Measurements from ENCODE around the gene TANC1.
A peak's percentile ranks its signal among the peaks of the same experiment; 100 is the strongest.

Gene TANC1

DNA sequence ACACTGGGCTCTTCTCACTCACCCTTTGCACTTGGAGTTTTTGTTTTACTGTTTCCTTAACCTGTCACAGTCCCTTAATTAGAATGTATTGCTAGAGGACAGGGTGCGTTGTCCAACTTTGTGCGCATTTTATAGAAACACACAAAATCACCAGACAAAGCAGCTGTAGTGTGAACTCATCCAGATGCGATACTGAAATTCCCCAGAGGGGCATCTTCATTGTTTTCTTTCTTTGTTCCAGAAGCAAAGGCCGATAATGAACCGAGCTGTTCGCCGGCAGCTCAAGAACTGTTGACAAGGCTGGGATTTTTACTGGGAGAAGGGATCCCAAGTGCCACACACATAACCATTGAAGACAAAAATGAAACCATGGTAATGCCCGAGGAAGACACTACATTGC is 180.5 kb downstream of the TANC1 start:
- Histone ChIP-seq H3K14ac (ENCODE audit: low read length) (no peak overlapping the region), H3K4me3 (ENCODE audit: low read length in 2 of 2) (no peak overlapping the region), H3K4ac (ENCODE audit: low read length) (no peak overlapping the region), H2AK5ac (ENCODE audit: low read depth, low read length) (no peak overlapping the region), H4K91ac (ENCODE audit: low read depth, low read length, poor library complexity) (no peak overlapping the region), H3K18ac (ENCODE audit: low read length) (no peak overlapping the region), H3K9me3 (replicated peaks in 1 of 2; ENCODE audit: control insufficient read depth in 2 of 2, insufficient read depth in 1 of 2, low read depth in 1 of 2, low read length in 2 of 2) (peaks cover 0 to 14% of the 10 kb centered on the region in 2 donors), H2BK12ac (ENCODE audit: low read length) (no peak overlapping the region), H3K27ac (replicated peaks; ENCODE audit: low read length) (no peak overlapping the region), H3K79me1 (ENCODE audit: low read depth, low read length) (no peaks in the 10 kb centered on the region), H3K23ac (ENCODE audit: low read depth, low read length, poor library complexity) (no peak overlapping the region), H4K8ac (ENCODE audit: low read depth, low read length) (no peak overlapping the region), H2BK15ac (ENCODE audit: low read length) (no peak overlapping the region), H3K27me3 (ENCODE audit: control insufficient read depth in 3 of 3, insufficient read depth in 3 of 3, low read depth in 1 of 3, low read length in 3 of 3) (no peaks in the 10 kb centered on the region), H3K4me2 (ENCODE audit: insufficient read depth, low read length, poor library complexity, severe bottlenecking) (no peak overlapping the region), H2BK120ac (ENCODE audit: low read depth, low read length) (no peak overlapping the region), H2AFZ (ENCODE audit: low read length) (no peak overlapping the region), H3K9ac (ENCODE audit: low read depth, low read length, poor library complexity) (no peak overlapping the region), H3K4me1 (ENCODE audit: control insufficient read depth in 2 of 2, insufficient read depth in 1 of 2, low read depth in 1 of 2, low read length in 2 of 2) (peaks cover 19% of the 10 kb centered on the region in 2 donors), H3K36me3 (replicated peaks in 1 of 2; ENCODE audit: control insufficient read depth in 2 of 2, insufficient read depth in 2 of 2, low read length in 2 of 2) (peaks cover 0 to 46% of the 10 kb centered on the region in 2 donors), H2BK5ac (ENCODE audit: low read length) (no peak overlapping the region)
- no CpG with 5 or more reads among the region's 8 CpGs for WGBS, 2 donors (ENCODE audit: extremely low coverage in 2 of 2, insufficient read length in 2 of 2, insufficient replicate concordance in 1 of 2)
- no peak for DNase-seq (ENCODE audit: low spot score)

DNA sequence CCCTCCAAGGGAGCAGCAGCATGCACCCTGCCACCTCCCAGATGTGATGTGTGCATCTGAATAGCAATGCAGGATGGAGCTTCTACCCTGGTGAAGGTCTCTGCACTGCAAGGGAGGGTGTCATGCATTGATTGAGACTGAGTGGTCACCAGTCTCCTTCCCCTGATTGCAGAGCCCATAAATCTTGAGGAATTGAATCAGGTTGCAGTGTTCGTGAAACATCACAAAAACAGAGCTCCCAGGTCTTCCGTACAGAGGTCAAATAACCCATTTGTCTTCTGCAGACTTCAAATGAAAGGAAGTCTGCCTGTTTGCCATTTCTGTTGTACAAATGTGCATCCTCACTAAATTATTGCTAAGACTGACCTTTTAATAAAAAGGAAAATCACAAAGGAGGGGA is 181.3 kb downstream of the TANC1 start:
- Histone ChIP-seq H3K4me1 (ENCODE audit: control insufficient read depth in 2 of 2, insufficient read depth in 1 of 2, low read depth in 1 of 2, low read length in 2 of 2) (peaks cover 22 to 25% of the 10 kb centered on the region in 2 donors), H3K4me2 (ENCODE audit: insufficient read depth, low read length, poor library complexity, severe bottlenecking) (no peak overlapping the region), H3K4me3 (ENCODE audit: low read length in 2 of 2) (no peak overlapping the region), H2AK5ac (ENCODE audit: low read depth, low read length) (no peak overlapping the region), H2BK15ac (ENCODE audit: low read length) (no peak overlapping the region), H3K23ac (ENCODE audit: low read depth, low read length, poor library complexity) (no peak overlapping the region), H3K14ac (ENCODE audit: low read length) (no peak overlapping the region), H3K27me3 (ENCODE audit: control insufficient read depth in 3 of 3, insufficient read depth in 3 of 3, low read depth in 1 of 3, low read length in 3 of 3) (no peaks in the 10 kb centered on the region), H4K8ac (ENCODE audit: low read depth, low read length) (no peak overlapping the region), H3K27ac (replicated peaks; ENCODE audit: low read length) (no peak overlapping the region), H2BK5ac (ENCODE audit: low read length) (no peak overlapping the region), H2BK12ac (ENCODE audit: low read length) (no peak overlapping the region), H3K36me3 (replicated peaks in 1 of 2; ENCODE audit: control insufficient read depth in 2 of 2, insufficient read depth in 2 of 2, low read length in 2 of 2) (peaks cover 0 to 50% of the 10 kb centered on the region in 2 donors), H3K4ac (ENCODE audit: low read length) (no peak overlapping the region), H2BK120ac (ENCODE audit: low read depth, low read length) (no peak overlapping the region), H4K91ac (ENCODE audit: low read depth, low read length, poor library complexity) (no peak overlapping the region), H2AFZ (ENCODE audit: low read length) (no peak overlapping the region), H3K9ac (ENCODE audit: low read depth, low read length, poor library complexity) (no peak overlapping the region), H3K9me3 (replicated peaks in 1 of 2; ENCODE audit: control insufficient read depth in 2 of 2, insufficient read depth in 1 of 2, low read depth in 1 of 2, low read length in 2 of 2) (peaks cover 0 to 14% of the 10 kb centered on the region in 2 donors), H3K18ac (ENCODE audit: low read length) (no peak overlapping the region), H3K79me1 (ENCODE audit: low read depth, low read length) (no peaks in the 10 kb centered on the region)
- no peak for DNase-seq (ENCODE audit: low spot score)
- no CpG with 5 or more reads among the region's 2 CpGs for WGBS, 2 donors (ENCODE audit: extremely low coverage in 2 of 2, insufficient read length in 2 of 2, insufficient replicate concordance in 1 of 2)

DNA sequence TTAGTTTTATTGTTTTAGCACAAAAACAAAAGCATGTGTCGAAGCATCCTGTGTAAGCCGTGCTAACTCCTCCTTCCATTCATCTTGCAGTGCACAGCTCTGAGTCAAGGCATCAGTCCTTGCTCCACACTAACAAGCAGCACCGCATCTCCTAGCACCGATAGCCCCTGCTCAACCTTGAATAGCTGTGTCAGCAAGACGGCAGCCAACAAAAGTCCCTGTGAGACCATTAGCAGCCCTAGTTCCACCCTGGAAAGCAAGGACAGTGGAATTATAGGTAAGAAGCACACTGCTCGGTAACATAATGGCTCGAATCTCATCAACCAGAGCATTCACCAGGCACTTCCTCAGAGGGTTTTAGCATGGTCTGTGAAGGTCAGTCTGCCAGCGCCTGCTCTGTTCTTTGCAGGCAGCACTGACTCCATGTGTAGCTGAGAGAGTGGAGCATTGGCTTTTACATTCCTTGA is 181.9 kb downstream of the TANC1 start:
- Histone ChIP-seq H2AFZ (ENCODE audit: low read length) (no peak overlapping the region), H2BK12ac (ENCODE audit: low read length) (no peak overlapping the region), H2AK5ac (ENCODE audit: low read depth, low read length) (no peak overlapping the region), H3K36me3 (replicated peaks in 1 of 2; ENCODE audit: control insufficient read depth in 2 of 2, insufficient read depth in 2 of 2, low read length in 2 of 2) (peaks cover 0 to 50% of the 10 kb centered on the region in 2 donors), H3K14ac (ENCODE audit: low read length) (no peak overlapping the region), H3K4ac (ENCODE audit: low read length) (no peak overlapping the region), H4K91ac (ENCODE audit: low read depth, low read length, poor library complexity) (no peak overlapping the region), H3K9ac (ENCODE audit: low read depth, low read length, poor library complexity) (no peak overlapping the region), H3K4me2 (ENCODE audit: insufficient read depth, low read length, poor library complexity, severe bottlenecking) (no peak overlapping the region), H3K27ac (replicated peaks; ENCODE audit: low read length) (peak overlapping the region; percentile 1), H3K79me1 (ENCODE audit: low read depth, low read length) (no peaks in the 10 kb centered on the region), H2BK5ac (ENCODE audit: low read length) (no peak overlapping the region), H3K27me3 (ENCODE audit: control insufficient read depth in 3 of 3, insufficient read depth in 3 of 3, low read depth in 1 of 3, low read length in 3 of 3) (no peaks in the 10 kb centered on the region), H2BK15ac (ENCODE audit: low read length) (no peak overlapping the region), H3K23ac (ENCODE audit: low read depth, low read length, poor library complexity) (no peak overlapping the region), H3K4me1 (ENCODE audit: control insufficient read depth in 2 of 2, insufficient read depth in 1 of 2, low read depth in 1 of 2, low read length in 2 of 2) (peaks cover 22 to 25% of the 10 kb centered on the region in 2 donors), H3K9me3 (replicated peaks in 1 of 2; ENCODE audit: control insufficient read depth in 2 of 2, insufficient read depth in 1 of 2, low read depth in 1 of 2, low read length in 2 of 2) (peaks cover 0 to 14% of the 10 kb centered on the region in 2 donors), H4K8ac (ENCODE audit: low read depth, low read length) (no peak overlapping the region), H3K18ac (ENCODE audit: low read length) (no peak overlapping the region), H2BK120ac (ENCODE audit: low read depth, low read length) (no peak overlapping the region), H3K4me3 (ENCODE audit: low read length in 2 of 2) (no peak overlapping the region)
- WGBS, 2 donors (ENCODE audit: extremely low coverage in 2 of 2, insufficient read length in 2 of 2, insufficient replicate concordance in 1 of 2) = no CpG with 5 or more reads among the region's 8 CpGs
- DNase-seq (ENCODE audit: low spot score) = peak; percentile 40

DNA sequence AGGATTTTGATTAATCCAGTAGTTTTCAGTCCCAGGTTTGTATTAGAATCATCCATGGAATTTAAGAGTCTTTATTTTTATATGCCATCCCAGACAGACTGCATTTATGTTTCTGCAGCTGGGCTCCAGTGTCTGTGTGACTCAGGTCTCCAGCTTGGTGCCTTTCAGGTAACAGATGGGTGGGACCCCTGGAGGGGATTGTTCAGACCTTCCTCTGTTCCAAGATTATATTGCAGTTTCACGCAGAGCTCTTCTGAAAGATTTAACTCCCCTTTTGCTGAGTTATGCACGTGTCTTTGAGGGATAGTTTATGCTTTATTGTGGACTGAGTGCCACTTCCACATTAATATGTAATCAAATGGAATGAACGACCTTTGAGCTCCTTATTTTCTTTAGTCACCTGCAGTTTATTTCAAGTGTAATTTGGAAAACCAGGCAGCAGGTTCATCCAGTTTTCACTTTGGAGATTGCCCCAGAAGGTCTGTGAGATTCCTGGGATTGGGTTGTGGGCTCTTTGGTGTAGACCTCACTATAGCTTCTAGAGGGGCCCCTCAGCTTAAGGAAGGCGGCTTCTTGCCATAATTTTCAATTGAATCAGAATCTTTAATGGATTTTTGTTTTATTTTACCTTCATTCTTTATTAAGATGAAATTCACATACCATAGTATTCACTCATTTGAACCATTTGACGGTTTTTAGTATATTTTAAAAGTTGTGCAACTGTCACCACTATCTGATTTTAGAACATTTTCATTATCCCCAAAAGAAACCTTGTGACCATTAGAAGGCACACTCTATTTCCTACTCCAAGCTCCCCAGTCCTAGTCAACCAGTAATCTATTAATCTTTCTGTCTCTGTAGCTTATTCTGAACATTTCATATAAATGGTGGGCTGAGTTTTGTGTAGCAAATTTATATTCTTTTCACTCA is 183.0 kb downstream of the TANC1 start:
- Histone ChIP-seq H2AK5ac (ENCODE audit: low read depth, low read length) (no peak overlapping the region), H3K9ac (ENCODE audit: low read depth, low read length, poor library complexity) (no peak overlapping the region), H2BK5ac (ENCODE audit: low read length) (no peak overlapping the region), H2BK120ac (ENCODE audit: low read depth, low read length) (no peak overlapping the region), H3K4me3 (ENCODE audit: low read length in 2 of 2) (no peak overlapping the region), H3K36me3 (replicated peaks in 1 of 2; ENCODE audit: control insufficient read depth in 2 of 2, insufficient read depth in 2 of 2, low read length in 2 of 2) (peaks cover 0 to 50% of the 10 kb centered on the region in 2 donors), H3K27me3 (ENCODE audit: control insufficient read depth in 3 of 3, insufficient read depth in 3 of 3, low read depth in 1 of 3, low read length in 3 of 3) (no peaks in the 10 kb centered on the region), H3K9me3 (replicated peaks in 1 of 2; ENCODE audit: control insufficient read depth in 2 of 2, insufficient read depth in 1 of 2, low read depth in 1 of 2, low read length in 2 of 2) (peaks cover 0 to 14% of the 10 kb centered on the region in 2 donors), H3K23ac (ENCODE audit: low read depth, low read length, poor library complexity) (no peak overlapping the region), H3K4me1 (ENCODE audit: control insufficient read depth in 2 of 2, insufficient read depth in 1 of 2, low read depth in 1 of 2, low read length in 2 of 2) (peaks cover 24 to 29% of the 10 kb centered on the region in 2 donors), H3K79me1 (ENCODE audit: low read depth, low read length) (no peaks in the 10 kb centered on the region), H2BK12ac (ENCODE audit: low read length) (no peak overlapping the region), H3K27ac (replicated peaks; ENCODE audit: low read length) (no peak overlapping the region), H4K91ac (ENCODE audit: low read depth, low read length, poor library complexity) (no peak overlapping the region), H2AFZ (ENCODE audit: low read length) (no peak overlapping the region), H3K4me2 (ENCODE audit: insufficient read depth, low read length, poor library complexity, severe bottlenecking) (no peak overlapping the region), H2BK15ac (ENCODE audit: low read length) (no peak overlapping the region), H4K8ac (ENCODE audit: low read depth, low read length) (no peak overlapping the region), H3K14ac (ENCODE audit: low read length) (no peak overlapping the region), H3K4ac (ENCODE audit: low read length) (no peak overlapping the region), H3K18ac (ENCODE audit: low read length) (no peak overlapping the region)
- DNase-seq (ENCODE audit: low spot score) = no peak
- no CpG with 5 or more reads among the region's 5 CpGs for WGBS, 2 donors (ENCODE audit: extremely low coverage in 2 of 2, insufficient read length in 2 of 2, insufficient replicate concordance in 1 of 2)
